T-helper 9 cell (primary cell): ENCODE data around the gene LEAP2.
"Not testable (repeated sequence)": the region's sequence is repeated elsewhere in the genome, so short reads cannot be mapped to it uniquely, and the experiment has no call there.

ENCODE experiments used
- DNase-seq: peaks from one replicate; pipeline ENCODE4 v3.0.0-alpha.2; 2020

Gene LEAP2

DNA sequence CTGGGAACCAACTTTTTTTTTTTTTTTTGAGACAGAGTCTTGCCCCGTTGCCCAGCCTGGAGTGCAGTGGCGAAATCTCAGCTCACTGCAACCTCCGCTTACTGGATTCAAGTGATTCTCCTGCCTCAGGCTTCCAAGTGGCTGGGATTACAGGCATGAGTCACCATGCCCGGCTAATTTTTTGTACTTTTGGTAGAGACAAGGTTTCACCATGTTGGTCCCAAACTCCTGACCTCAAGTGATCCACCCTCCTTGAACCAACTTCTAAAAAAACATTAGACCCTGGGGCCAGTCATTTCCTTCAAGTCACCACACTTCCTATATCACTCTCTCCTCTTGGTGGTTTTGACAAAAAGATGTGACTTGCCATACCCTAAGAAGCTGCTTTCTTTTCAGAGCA, 32.2 kb upstream of the LEAP2 start:
- no peak for DNase-seq

DNA sequence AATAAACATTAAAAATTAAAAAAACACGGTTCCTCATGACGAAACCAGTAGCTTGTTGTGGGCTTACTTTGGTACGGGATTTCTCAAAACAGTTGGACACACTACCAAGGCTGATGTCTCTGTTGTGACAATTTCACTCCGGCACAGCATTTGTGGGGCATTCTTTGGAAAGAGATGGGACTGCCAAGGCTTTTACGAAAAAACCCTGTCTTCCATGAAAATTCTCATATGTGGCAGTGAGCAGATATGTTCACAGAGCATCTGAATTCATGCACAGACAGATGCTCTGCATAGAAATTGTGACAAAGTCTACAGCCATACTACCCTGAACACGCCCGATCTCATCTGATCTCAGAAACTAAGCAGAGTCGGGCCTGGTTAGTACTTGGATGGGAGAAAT, 25.2 kb upstream of the LEAP2 start:
- no peak for DNase-seq

- no peak for DNase-seq
These were observed 24.1 kb upstream of the LEAP2 start for GRCh38 chr5:132849347-132849746.

DNA sequence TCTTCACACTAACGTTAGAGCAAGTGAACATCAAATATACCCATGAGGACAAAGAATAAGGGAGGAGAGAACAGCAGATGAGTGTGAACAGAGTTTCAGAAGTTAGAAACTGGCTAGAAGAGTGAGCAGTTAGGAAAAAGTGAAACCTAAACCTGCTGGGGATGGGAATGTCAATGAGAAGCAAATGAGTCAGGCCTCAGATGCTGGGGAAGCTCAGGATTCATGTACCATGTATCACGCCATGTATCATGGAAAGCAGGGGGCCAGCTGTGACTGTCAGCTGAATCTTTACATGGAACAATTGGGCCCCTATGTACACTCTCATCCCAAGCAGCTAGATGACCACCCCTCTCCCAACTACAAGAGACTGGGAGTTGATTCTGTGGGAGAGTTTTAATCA, 23.4 kb upstream of the LEAP2 start:
- no peak for DNase-seq

DNA sequence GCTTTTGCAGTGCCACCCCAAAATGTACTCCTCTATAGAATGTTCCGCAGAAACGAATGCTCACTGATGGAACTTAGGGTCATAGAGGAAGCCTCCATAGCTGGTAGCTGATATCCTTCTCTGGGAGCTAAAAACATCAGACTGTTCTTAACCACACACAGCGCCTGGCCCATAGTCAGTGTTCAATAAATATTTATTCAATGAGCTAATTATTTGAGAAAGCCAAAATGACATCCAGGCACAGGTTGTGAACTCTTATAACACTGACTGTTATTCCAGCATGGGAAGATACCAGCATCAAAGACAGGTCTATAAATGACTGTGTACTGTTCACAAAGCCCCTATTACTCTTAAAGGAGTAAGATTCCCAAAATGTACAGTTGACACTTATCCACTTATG, 20.1 kb upstream of the LEAP2 start:
- no peak for DNase-seq

- DNase-seq = no peak
These were observed 19.7 kb upstream of the LEAP2 start for GRCh38 chr5:132853790-132854189.

GRCh38 chr5:132854301-132854700, 19.2 kb upstream of the LEAP2 start:
- DNase-seq = no peak

- DNase-seq = not testable (repeated sequence)
These were observed 18.5 kb upstream of the LEAP2 start for GRCh38 chr5:132854992-132855391.

GRCh38 chr5:132856011-132856410, 17.5 kb upstream of the LEAP2 start:
- no peak for DNase-seq

DNA sequence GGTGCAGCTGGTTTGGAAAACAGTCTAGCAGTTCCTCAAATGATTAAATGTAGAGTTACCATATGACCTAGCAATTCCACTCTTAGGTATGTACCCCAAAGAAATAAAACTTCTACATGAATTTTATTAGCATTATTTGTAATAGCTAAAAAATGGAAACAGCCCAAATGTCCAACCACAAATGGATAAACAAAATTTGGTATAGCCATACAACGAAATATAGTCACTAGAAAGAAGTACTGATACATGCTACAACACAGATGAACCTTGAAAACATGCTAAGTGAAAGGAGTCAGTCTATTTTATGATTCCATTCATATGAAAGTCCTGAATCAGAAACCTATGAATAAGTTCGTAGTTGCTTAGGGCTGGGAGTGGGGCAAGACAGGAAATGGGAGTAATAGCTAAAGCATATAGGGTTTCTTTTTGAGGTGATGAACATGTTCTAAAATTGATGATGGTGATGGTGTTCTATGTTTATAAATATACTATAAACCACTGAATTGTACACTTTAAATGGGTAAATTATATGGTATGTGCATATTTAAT, 13.5 kb upstream of the LEAP2 start:
- no peak for DNase-seq

DNA sequence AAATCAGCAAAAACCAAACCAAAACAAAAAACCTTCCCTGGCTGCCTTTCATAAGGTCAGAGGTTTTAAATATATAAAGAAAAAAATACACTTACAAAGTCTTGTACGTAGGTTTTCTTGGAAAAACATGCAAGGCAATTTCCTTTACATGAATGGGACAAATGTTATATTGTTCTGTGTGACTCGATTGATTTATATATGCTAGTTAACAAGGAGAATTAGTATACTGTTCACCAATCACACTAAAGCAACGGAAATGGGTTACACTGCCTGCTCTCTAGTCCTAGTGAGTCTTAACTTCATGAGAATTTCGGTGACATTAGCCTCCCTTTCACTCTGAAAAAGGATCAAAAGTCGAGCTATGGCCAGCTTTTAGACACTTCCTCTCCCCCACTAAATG, 12.7 kb upstream of the LEAP2 start:
- DNase-seq = no peak

- no peak for DNase-seq
These were observed 7.7 kb upstream of the LEAP2 start for GRCh38 chr5:132865668-132866341.

DNA sequence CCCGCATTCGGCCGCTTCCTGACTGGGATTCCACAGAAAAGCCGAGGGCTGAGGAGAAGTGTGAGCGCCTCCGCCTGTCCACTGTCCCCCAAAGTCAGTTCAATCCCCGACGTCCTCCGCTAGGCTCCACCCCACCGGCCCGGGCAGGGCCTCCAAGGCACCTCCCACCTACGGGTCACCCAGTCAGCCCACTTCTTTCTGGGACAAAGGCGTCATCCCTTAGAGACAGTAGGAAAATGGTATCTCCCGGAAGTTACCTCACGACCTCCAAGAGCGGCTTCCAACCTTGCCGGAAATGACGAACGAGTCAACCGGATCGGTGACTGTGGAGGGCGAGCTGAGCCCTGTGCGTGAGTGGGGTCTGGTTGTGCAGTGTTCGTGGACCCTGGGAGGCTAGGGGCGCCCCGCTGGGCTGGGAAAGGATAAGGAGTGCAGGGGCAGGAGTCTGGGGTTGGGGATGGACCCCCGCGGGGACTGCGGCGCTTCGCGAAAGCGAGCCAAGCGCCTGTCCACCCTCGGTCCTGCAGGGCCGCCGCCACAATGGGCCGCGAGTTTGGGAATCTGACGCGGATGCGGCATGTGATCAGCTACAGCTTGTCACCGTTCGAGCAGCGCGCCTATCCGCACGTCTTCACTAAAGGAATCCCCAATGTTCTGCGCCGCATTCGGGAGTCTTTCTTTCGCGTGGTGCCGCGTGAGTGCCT, 7.0 kb upstream of the LEAP2 start, which contains the start of the genes GDF9 and UQCRQ:
GDF9 (minus strand) TSS at position 128 of the 704 bp plus-strand sequence. CDS start 1,936 bp downstream, outside the sequence.
UQCRQ (plus strand) TSS at position 301 of the 704 bp plus-strand sequence; CDS start at position 541, 240 bp downstream.
- DNase-seq = peak; percentile 81

DNA sequence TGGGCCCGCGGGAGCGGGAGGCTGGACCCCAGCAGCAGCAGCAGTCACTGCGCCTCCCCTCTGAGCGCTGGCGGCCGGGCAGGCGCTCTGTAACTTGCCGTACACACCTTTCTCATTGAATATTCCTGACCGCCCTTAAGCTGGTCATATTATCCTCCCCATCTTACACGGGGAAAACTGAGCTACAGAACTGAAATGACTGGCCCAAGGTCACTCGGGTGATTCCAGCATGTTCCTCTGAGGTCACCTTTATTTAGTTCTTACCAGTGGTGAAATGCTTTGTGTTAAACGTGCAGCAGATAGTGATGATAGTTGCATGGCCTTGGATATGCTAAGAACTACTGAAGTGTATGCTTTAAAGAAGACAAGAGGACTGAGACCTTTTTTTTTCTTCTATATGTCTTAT, 6.4 kb upstream of the LEAP2 start:
- DNase-seq = no peak

GRCh38 chr5:132868754-132869153, 4.7 kb upstream of the LEAP2 start:
- no peak for DNase-seq

- DNase-seq = no peak
These were observed 2.7 kb upstream of the LEAP2 start for GRCh38 chr5:132870801-132871200.

DNA sequence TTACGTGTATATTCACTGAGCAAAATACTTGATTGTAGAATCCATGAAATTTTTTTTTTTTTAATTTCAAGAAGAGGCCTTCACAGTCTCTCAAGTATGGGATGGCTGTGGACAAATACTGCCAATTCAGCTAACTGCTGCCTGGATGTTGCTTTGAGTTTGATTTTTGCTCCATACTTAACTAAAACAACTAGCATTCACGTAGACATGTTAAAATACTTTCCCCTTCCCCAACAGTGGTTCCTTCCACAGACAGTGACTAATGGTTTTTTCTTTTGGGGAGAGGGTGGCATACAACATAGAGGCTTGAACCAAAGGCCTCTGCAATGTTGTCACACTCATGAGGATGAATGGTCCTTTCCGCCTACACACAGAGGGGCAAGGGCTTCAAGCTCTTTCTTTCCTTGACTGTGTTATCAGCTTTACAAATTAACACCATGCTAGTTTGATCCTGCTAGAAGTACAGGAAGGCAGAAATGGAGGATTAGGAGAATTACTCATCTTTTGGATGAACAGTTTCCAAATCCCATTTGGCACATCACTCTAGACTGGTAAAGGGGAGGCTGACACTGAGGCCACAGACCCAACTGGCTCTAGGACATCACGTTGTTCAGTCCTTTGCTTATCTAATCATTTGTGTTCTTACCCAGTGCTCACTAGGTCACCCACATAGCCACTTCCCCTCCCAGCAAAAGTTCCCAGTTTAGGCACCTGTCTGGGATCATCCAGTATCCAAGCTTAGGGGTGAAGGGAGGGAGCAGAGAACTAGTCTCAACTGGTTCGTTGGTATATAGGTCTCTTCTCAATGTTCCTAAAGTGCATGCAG, 1.8 kb upstream of the LEAP2 start:
- DNase-seq = no peak

GRCh38 chr5:132872788-132873118, 715 bp upstream of the LEAP2 start:
- DNase-seq = no peak

- DNase-seq = no peak
These were observed 433 bp downstream of the LEAP2 start for GRCh38 chr5:132873930-132874271.

GRCh38 chr5:132876020-132876759, 2.7 kb downstream of the LEAP2 start:
- no peak for DNase-seq

GRCh38 chr5:132877466-132877865, 4.0 kb downstream of the LEAP2 start:
- no peak for DNase-seq

DNA sequence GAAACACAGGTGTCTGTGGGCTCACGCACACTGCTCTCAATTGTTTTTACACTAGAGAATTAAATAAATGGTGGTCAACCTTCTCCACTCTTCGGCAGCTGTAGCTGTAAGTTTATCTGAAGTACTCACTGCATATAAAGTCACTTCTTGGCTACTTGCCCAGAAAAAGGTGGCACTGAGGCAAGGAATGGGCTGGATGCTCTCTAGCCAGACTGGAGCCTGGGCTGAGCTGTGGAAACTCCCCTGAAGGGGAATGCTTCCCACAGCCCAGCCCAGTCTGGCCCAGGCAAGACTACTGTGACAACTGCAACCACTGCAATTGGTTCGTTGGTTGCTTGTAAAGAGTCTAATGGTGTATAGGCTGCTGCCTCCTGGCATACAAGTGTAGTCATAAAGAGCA, 4.5 kb downstream of the LEAP2 start:
- no peak for DNase-seq
